ENCODE measurements around the gene GPLD1. TPM values are rescaled to one million over a fixed set of nuclear protein-coding genes. Genes with fewer than 3 reads are reported as not detected.

GPLD1 gene
- total and polyA plus RNA-seq, 2 donors (not counting 1 experiment from before 2014, with no cell fraction given), result under 0.01 to 0.07 TPM

DNA sequence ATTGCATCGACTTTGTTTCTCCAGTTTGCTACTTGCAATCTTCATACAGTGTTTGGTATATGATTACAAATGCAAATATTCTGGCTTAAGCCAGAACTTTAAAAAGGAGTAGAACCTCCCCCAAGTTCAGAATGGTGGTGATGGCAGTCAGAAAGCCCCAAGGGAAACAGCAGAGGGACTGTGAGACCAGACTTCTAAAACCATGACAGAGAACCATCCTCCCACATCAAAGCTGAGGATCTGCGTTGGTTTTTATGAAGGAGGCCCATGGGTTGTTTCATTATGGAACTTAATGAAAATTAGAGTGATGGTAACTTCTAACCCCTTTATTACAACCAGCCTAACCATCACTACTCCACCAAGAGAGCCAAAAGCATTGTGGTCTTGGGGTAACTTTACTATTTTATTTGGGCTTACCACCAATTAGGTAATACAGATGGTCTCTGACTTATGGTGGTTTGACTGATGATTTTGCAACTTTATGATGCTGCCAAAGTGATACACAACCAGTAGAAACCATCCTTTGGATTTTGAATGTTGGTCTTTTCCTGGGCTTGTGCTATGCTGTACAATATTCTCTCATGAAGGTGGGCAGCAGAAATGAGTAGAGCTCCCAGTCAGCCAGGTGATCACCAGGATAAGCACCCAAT lies 97.5 kb downstream of the GPLD1 start:
- Histone ChIP-seq H3K4me3 (replicated peaks in 1 of 4; ENCODE audit: control extremely low read depth in 1 of 4, insufficient read depth in 1 of 4, low read depth in 3 of 4, low read length in 4 of 4) (no peak overlapping the region), H3K27ac (ENCODE audit: insufficient read depth, low read length) (no peak overlapping the region), H3K27me3 (ENCODE audit: control insufficient read depth, insufficient read depth, low read length) (no peaks in the 10 kb centered on the region), H3K9ac (ENCODE audit: insufficient read depth, low read length) (no peak overlapping the region), H3K36me3 (ENCODE audit: control insufficient read depth, insufficient read depth, low read length) (no peaks in the 10 kb centered on the region), H3K4me2 (ENCODE audit: extremely low read depth, insufficient read depth, low read length) (no peak overlapping the region), H2AFZ (ENCODE audit: low read length) (no peak overlapping the region), H3K9me3 (ENCODE audit: control insufficient read depth, insufficient read depth, low read depth, low read length) (no peaks in the 10 kb centered on the region), H3K79me2 (ENCODE audit: control insufficient read depth, insufficient read depth, low read length) (no peaks in the 10 kb centered on the region), H3K4me1 (ENCODE audit: control insufficient read depth, extremely low read depth, insufficient read depth, low read length) (no peaks in the 10 kb centered on the region), H4K20me1 (ENCODE audit: control insufficient read depth, extremely low read depth, insufficient read depth, low read length) (no peaks in the 10 kb centered on the region)
- TF ChIP-seq EZH2 (IDR thresholded peaks at IDR 0.05; ENCODE audit: low read length, missing control alignments) (no peak), CTCF (conservative IDR thresholded peaks at IDR 0.05 in 1 of 2, IDR thresholded peaks at IDR 0.05 in 1 of 2; ENCODE audit: low read depth in 1 of 2, low read length in 2 of 2) (no peak)
- no peak for DNase-seq (ENCODE audit: low read depth in 2 of 2)

- Histone ChIP-seq H3K4me3 (replicated peaks in 1 of 4; ENCODE audit: control extremely low read depth in 1 of 4, insufficient read depth in 1 of 4, low read depth in 3 of 4, low read length in 4 of 4) (no peak overlapping the region), H2AFZ (ENCODE audit: low read length) (no peak overlapping the region), H3K27me3 (ENCODE audit: control insufficient read depth, insufficient read depth, low read length) (no peaks in the 10 kb centered on the region), H3K79me2 (ENCODE audit: control insufficient read depth, insufficient read depth, low read length) (no peaks in the 10 kb centered on the region), H3K4me2 (ENCODE audit: extremely low read depth, insufficient read depth, low read length) (no peak overlapping the region), H4K20me1 (ENCODE audit: control insufficient read depth, extremely low read depth, insufficient read depth, low read length) (no peaks in the 10 kb centered on the region), H3K4me1 (ENCODE audit: control insufficient read depth, extremely low read depth, insufficient read depth, low read length) (no peaks in the 10 kb centered on the region), H3K9ac (ENCODE audit: insufficient read depth, low read length) (no peak overlapping the region), H3K9me3 (ENCODE audit: control insufficient read depth, insufficient read depth, low read depth, low read length) (no peaks in the 10 kb centered on the region), H3K27ac (ENCODE audit: insufficient read depth, low read length) (no peak overlapping the region), H3K36me3 (ENCODE audit: control insufficient read depth, insufficient read depth, low read length) (no peaks in the 10 kb centered on the region)
- TF ChIP-seq EZH2 (IDR thresholded peaks at IDR 0.05; ENCODE audit: low read length, missing control alignments), result no peak
- TF ChIP-seq CTCF (conservative IDR thresholded peaks at IDR 0.05 in 1 of 2, IDR thresholded peaks at IDR 0.05 in 1 of 2; ENCODE audit: low read depth in 1 of 2, low read length in 2 of 2), result no peak
- DNase-seq (ENCODE audit: low read depth in 2 of 2), result no peak
Observed at GRCh38 chr6:24391208-24391607, 98.2 kb downstream of the GPLD1 start.

DNA sequence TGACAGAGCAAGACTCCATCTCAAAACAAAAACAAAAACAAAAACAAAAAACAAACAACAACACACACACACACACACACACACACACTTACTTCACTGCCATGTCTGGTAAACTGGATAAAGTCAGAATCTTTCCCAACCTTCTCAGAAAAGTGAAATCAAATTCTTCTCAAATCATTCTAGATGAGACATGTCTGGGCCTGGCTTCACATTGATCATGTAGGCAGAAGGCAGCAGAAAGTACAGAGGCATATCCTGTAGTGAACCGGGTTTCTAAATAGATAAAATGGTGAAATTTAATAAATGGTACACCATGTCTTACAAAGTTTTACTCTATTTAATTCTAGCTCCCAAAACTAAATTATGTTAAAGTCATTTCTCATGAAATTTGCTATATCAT lies 101.6 kb downstream of the GPLD1 start:
- H3K27me3 ChIP-seq (ENCODE audit: control insufficient read depth, insufficient read depth, low read length), result no peaks in the 10 kb centered on the region
- H3K4me3 ChIP-seq (replicated peaks in 1 of 4; ENCODE audit: control extremely low read depth in 1 of 4, insufficient read depth in 1 of 4, low read depth in 3 of 4, low read length in 4 of 4), result no peak overlapping the region
- no peak overlapping the region for H3K9ac ChIP-seq (ENCODE audit: insufficient read depth, low read length)
- no peak overlapping the region for H3K4me2 ChIP-seq (ENCODE audit: extremely low read depth, insufficient read depth, low read length)
- TF ChIP-seq CTCF (conservative IDR thresholded peaks at IDR 0.05 in 1 of 2, IDR thresholded peaks at IDR 0.05 in 1 of 2; ENCODE audit: low read depth in 1 of 2, low read length in 2 of 2) (no peak), EZH2 (IDR thresholded peaks at IDR 0.05; ENCODE audit: low read length, missing control alignments) (no peak)
- H3K9me3 ChIP-seq (ENCODE audit: control insufficient read depth, insufficient read depth, low read depth, low read length), result no peaks in the 10 kb centered on the region
- H3K36me3 ChIP-seq (ENCODE audit: control insufficient read depth, insufficient read depth, low read length), result no peaks in the 10 kb centered on the region
- no peak overlapping the region for H3K27ac ChIP-seq (ENCODE audit: insufficient read depth, low read length)
- H4K20me1 ChIP-seq (ENCODE audit: control insufficient read depth, extremely low read depth, insufficient read depth, low read length), result no peaks in the 10 kb centered on the region
- no peak for DNase-seq (ENCODE audit: low read depth in 2 of 2)
- no peaks in the 10 kb centered on the region for H3K4me1 ChIP-seq (ENCODE audit: control insufficient read depth, extremely low read depth, insufficient read depth, low read length)
- no peaks in the 10 kb centered on the region for H3K79me2 ChIP-seq (ENCODE audit: control insufficient read depth, insufficient read depth, low read length)
- H2AFZ ChIP-seq (ENCODE audit: low read length), result no peak overlapping the region
